H9 (cell line): ENCODE data around the gene CTCF. TPM values are rescaled to one million over a fixed set of nuclear protein-coding genes. Genes with fewer than 3 reads are reported as not detected.

Experiments used
- DNase-seq: peaks from one replicate; pipeline ENCODE4 v3.0.0-alpha.2; 2017
- H2AFZ ChIP-seq: one replicate; pipeline ENCODE4 v1.6.1; 2013; ENCODE audit warnings: mild to moderate bottlenecking, low read length, control low read depth, moderate library complexity
- H2AK5ac ChIP-seq: 2 replicates; pipeline ENCODE4 v1.6.1; 2013; ENCODE audit warnings: low read length, control low read depth, mixed read lengths; ENCODE audit not compliant: insufficient read length
- H2BK120ac ChIP-seq: one replicate; pipeline ENCODE4 v1.6.1; 2013; ENCODE audit warnings: low read depth, mild to moderate bottlenecking, low read length, control low read depth, inconsistent platforms; ENCODE audit not compliant: poor library complexity, severe bottlenecking
- H2BK12ac ChIP-seq: 2 replicates; pipeline ENCODE4 v1.6.1; 2013; ENCODE audit warnings: low read length, control low read depth, mixed read lengths, low read depth; ENCODE audit not compliant: insufficient read length
- H2BK15ac ChIP-seq: 2 replicates; pipeline ENCODE4 v1.6.1; 2013; ENCODE audit warnings: low read depth, low read length, control low read depth
- H2BK20ac ChIP-seq: one replicate; pipeline ENCODE4 v1.6.1; 2013; ENCODE audit warnings: low read depth, mild to moderate bottlenecking, low read length, control low read depth, inconsistent platforms; ENCODE audit not compliant: poor library complexity, severe bottlenecking
- H2BK5ac ChIP-seq: 2 replicates; pipeline ENCODE4 v1.6.1; 2013; ENCODE audit warnings: low read length, control low read depth, mixed read lengths; ENCODE audit not compliant: insufficient read length
- H3K14ac ChIP-seq: 2 replicates; pipeline ENCODE4 v1.6.1; 2013; ENCODE audit warnings: low read length, control low read depth; ENCODE audit not compliant: insufficient read depth
- H3K18ac ChIP-seq: 2 replicates; pipeline ENCODE4 v1.6.1; 2013; ENCODE audit warnings: low read depth, mild to moderate bottlenecking, mixed read lengths, low read length, control low read depth; ENCODE audit not compliant: insufficient read length
- H3K23ac ChIP-seq: 2 replicates; pipeline ENCODE4 v1.6.1; 2013; ENCODE audit warnings: low read length, control low read depth, mixed read lengths, low read depth; ENCODE audit not compliant: insufficient read length
- H3K23me2 ChIP-seq: 2 replicates; pipeline ENCODE4 v1.6.1; 2013; ENCODE audit warnings: low read depth, mild to moderate bottlenecking, mixed read lengths, low read length, control low read depth; ENCODE audit not compliant: insufficient read length, poor library complexity, severe bottlenecking
- H3K27ac ChIP-seq: 2 replicates; pipeline ENCODE4 v1.5.1; 2013; ENCODE audit warnings: low read length, control low read depth, mixed read lengths, low read depth; ENCODE audit not compliant: insufficient read length
- H3K27me3 ChIP-seq: 2 replicates; pipeline ENCODE4 v1.6.1; 2013; ENCODE audit warnings: low read length, control low read depth, inconsistent platforms; ENCODE audit not compliant: insufficient read depth
- H3K4ac ChIP-seq: 2 replicates; pipeline ENCODE4 v1.6.1; 2013; ENCODE audit warnings: low read depth, mild to moderate bottlenecking, control low read depth, inconsistent platforms, low read length, moderate library complexity
- H3K4me1 ChIP-seq: 2 replicates; pipeline ENCODE4 v1.6.1; 2013; ENCODE audit warnings: low read length, control low read depth, inconsistent platforms; ENCODE audit not compliant: insufficient read depth
- H3K4me2 ChIP-seq: 2 replicates; pipeline ENCODE4 v1.6.1; 2013; ENCODE audit warnings: low read length, control low read depth, mixed read lengths; ENCODE audit not compliant: insufficient read length, insufficient read depth
- H3K56ac ChIP-seq: 2 replicates; pipeline ENCODE4 v1.6.1; 2013; ENCODE audit warnings: low read depth, mild to moderate bottlenecking, mixed read lengths, low read length, control low read depth; ENCODE audit not compliant: insufficient read length
- H3K79me1 ChIP-seq: 2 replicates; pipeline ENCODE4 v1.6.1; 2013; ENCODE audit warnings: low read depth, mild to moderate bottlenecking, moderate library complexity, low read length, control low read depth, inconsistent platforms; ENCODE audit not compliant: insufficient read depth, poor library complexity, severe bottlenecking
- H3K79me2 ChIP-seq: 2 replicates; pipeline ENCODE4 v1.6.1; 2013; ENCODE audit warnings: low read length, control low read depth, inconsistent platforms; ENCODE audit not compliant: insufficient read depth
- H3K9ac ChIP-seq: 2 replicates; pipeline ENCODE4 v1.6.1; 2013; ENCODE audit warnings: low read length, control low read depth, mixed read lengths; ENCODE audit not compliant: insufficient read length; ENCODE audit errors: extremely low read depth
- H3K9me3 ChIP-seq: one replicate; pipeline ENCODE4 v1.6.1; 2013; ENCODE audit warnings: low read depth, low read length, inconsistent platforms; ENCODE audit not compliant: control insufficient read depth
- H3T11ph ChIP-seq: one replicate; pipeline ENCODE4 v1.6.1; 2013; ENCODE audit warnings: mild to moderate bottlenecking, low read length, control low read depth, inconsistent platforms
- H4K20me1 ChIP-seq: one replicate; pipeline ENCODE4 v1.6.1; 2013; ENCODE audit not compliant: control insufficient read depth, insufficient read length, insufficient read depth
- H4K5ac ChIP-seq: 2 replicates; pipeline ENCODE4 v1.6.1; 2013; ENCODE audit warnings: low read depth, mild to moderate bottlenecking, mixed read lengths, low read length, control low read depth; ENCODE audit not compliant: insufficient read length
- H4K8ac ChIP-seq: replicated peaks from 2 replicates; pipeline ENCODE4 v1.6.1; 2013; ENCODE audit warnings: low read length, control low read depth, mixed read lengths, low read depth; ENCODE audit not compliant: insufficient read length
- H4K91ac ChIP-seq: 2 replicates; pipeline ENCODE4 v1.6.1; 2013; ENCODE audit warnings: low read depth, mild to moderate bottlenecking, moderate library complexity, mixed read lengths, low read length, control low read depth; ENCODE audit not compliant: insufficient read length
- H3K27ac Mint-ChIP-seq, 3 experiments: 2 replicates in 2 of 3; 3 replicates in 1 of 3; pipeline ENCODE4 v1.8.0; 2020 to 2021; ENCODE audit warnings: mixed read lengths in 3 of 3, mild to moderate bottlenecking in 1 of 3, moderate library complexity in 1 of 3
- H3K27me3 Mint-ChIP-seq: 2 replicates; pipeline ENCODE4 v1.8.0; 2021; ENCODE audit warnings: low read depth, mild to moderate bottlenecking, moderate library complexity, mixed read lengths
- H3K36me3 Mint-ChIP-seq, 3 experiments: 2 replicates in 2 of 3; 3 replicates in 1 of 3; pipeline ENCODE4 v1.8.0; 2020 to 2021; ENCODE audit warnings: low read depth in 3 of 3, mixed read lengths in 3 of 3; ENCODE audit not compliant: insufficient read depth in 1 of 3
- H3K4me1 Mint-ChIP-seq, 2 experiments: 2 replicates each; pipeline ENCODE4 v1.8.0; 2020; ENCODE audit warnings: mixed read lengths in 2 of 2
- H3K4me3 Mint-ChIP-seq, 2 experiments: 2 replicates in 1 of 2; 3 replicates in 1 of 2; pipeline ENCODE4 v1.8.0; 2020 to 2021; ENCODE audit warnings: mild to moderate bottlenecking in 2 of 2, mixed read lengths in 2 of 2, moderate library complexity in 1 of 2
- H3K9me3 Mint-ChIP-seq, 2 experiments: 2 replicates in 1 of 2; 3 replicates in 1 of 2; pipeline ENCODE4 v1.8.0; 2020; ENCODE audit warnings: mild to moderate bottlenecking in 2 of 2, mixed read lengths in 2 of 2, moderate library complexity in 1 of 2
- WGBS: extraction: QIAGEN DNeasy Blood & Tissue Kit; methylation state at CpG from one replicate; pipeline ENCODE4 v1.1.7; 2013; ENCODE audit warnings: missing lambda C conversion rate, low lambda C conversion rate, mixed read lengths; ENCODE audit not compliant: insufficient read length; ENCODE audit errors: extremely low coverage; 5-methylcytosine and 5-hydroxymethylcytosine counted together
- total RNA-seq: library from RNA; stranded (reverse); gene quantifications from 2 replicates; pipeline ENCODE4 v1.2.1, GENCODE V29; 2021
- TF ChIP-seq, protein P1 (sequence below): fragments of 200-600 bp; sonication (generic); conservative IDR thresholded peaks from 3 replicates; pipeline ENCODE4 v1.8.0; 2021; ENCODE audit warnings: antibody characterized with exemption, mild to moderate bottlenecking

The CTCF gene
- total RNA-seq, 1 experiment from 2014 or later: 87.3 TPM

- Histone ChIP-seq H4K8ac (no peak overlapping the region), H3K56ac (no peak overlapping the region), H3K23me2 (peaks cover 8% of the 10 kb centered on the region), H3K4ac (no peak overlapping the region), H3K9me3 (no peaks in the 10 kb centered on the region), H4K20me1 (no peaks in the 10 kb centered on the region), H2BK20ac (no peak overlapping the region), H2AFZ (no peak overlapping the region), H3K79me2 (no peaks in the 10 kb centered on the region), H3T11ph (no peak overlapping the region), H2BK5ac (no peak overlapping the region), H3K4me2 (no peak overlapping the region), H3K79me1 (no peaks in the 10 kb centered on the region), H3K27ac (no peak overlapping the region), H3K27me3 (no peaks in the 10 kb centered on the region), H2AK5ac (no peak overlapping the region), H4K91ac (no peak overlapping the region), H2BK120ac (no peak overlapping the region), H4K5ac (no peak overlapping the region), H3K23ac (no peak overlapping the region), H2BK12ac (no peak overlapping the region), H3K4me1 (no peaks in the 10 kb centered on the region), H3K9ac (no peak overlapping the region), H3K18ac (no peak overlapping the region), H2BK15ac (no peak overlapping the region), H3K14ac (no peak overlapping the region)
- Mint-ChIP-seq H3K4me3 (no peak overlapping the region), H3K27me3 (peaks cover 8% of the 10 kb centered on the region), H3K36me3 (peaks cover 7 to 28% (median 19%) of the 10 kb centered on the region in 3 experiments; a peak in 6 of 7 replicates), H3K27ac (peak overlapping the region in 2 of 3 experiments; percentile 10 to 31; a peak in 2 of 7 replicates), H3K9me3 (no peaks in the 10 kb centered on the region), H3K4me1 (peaks cover 3 to 6% of the 10 kb centered on the region in 2 experiments; a peak in 2 of 4 replicates)
- TF ChIP-seq, protein P1, sequence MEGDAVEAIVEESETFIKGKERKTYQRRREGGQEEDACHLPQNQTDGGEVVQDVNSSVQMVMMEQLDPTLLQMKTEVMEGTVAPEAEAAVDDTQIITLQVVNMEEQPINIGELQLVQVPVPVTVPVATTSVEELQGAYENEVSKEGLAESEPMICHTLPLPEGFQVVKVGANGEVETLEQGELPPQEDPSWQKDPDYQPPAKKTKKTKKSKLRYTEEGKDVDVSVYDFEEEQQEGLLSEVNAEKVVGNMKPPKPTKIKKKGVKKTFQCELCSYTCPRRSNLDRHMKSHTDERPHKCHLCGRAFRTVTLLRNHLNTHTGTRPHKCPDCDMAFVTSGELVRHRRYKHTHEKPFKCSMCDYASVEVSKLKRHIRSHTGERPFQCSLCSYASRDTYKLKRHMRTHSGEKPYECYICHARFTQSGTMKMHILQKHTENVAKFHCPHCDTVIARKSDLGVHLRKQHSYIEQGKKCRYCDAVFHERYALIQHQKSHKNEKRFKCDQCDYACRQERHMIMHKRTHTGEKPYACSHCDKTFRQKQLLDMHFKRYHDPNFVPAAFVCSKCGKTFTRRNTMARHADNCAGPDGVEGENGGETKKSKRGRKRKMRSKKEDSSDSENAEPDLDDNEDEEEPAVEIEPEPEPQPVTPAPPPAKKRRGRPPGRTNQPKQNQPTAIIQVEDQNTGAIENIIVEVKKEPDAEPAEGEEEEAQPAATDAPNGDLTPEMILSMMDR: no peak
- no peak for DNase-seq
- WGBS: no CpG with 5 or more reads among the region's 10 CpGs
Observed at GRCh38 chr16:67641779-67642708, 79.7 kb downstream of the CTCF start.
